ENCODE results near the gene PCBP3. TPM values are rescaled to one million over a fixed set of nuclear protein-coding genes. Genes with fewer than 3 reads are reported as not detected.
"Not testable (repeated sequence)": the region's sequence is repeated elsewhere in the genome, so short reads cannot be mapped to it uniquely, and the experiment has no call there.

The PCBP3 gene
- total RNA-seq, 2 experiments from 2014 or later = 0.86 to 1.2 TPM

- CTCF ChIA-PET = interaction anchor here (1.1 to 1.6 kb wide), 3 partner anchors 11 to 169 kb away, joined by 3 to 11 read pairs (median 5); no protein-coding TSS in a partner anchor
- POLR2A ChIA-PET = interaction anchor here (0.6 to 1.0 kb wide), 5 partner anchors 78 to 1047 kb away, joined by 3 to 6 read pairs (median 5); no protein-coding TSS in a partner anchor
These were observed 330.8 kb downstream of the PCBP3 start for GRCh38 chr21:45974073-45975019.

- POLR2A ChIA-PET = no interaction called here
- CTCF ChIA-PET = no interaction called here
These were observed 331.6 kb downstream of the PCBP3 start for GRCh38 chr21:45975020-45975666.

GRCh38 chr21:45975667-45976409 lies 332.3 kb downstream of the PCBP3 start:
- CTCF ChIA-PET, POLR2A ChIA-PET: not testable (repeated sequence)

GRCh38 chr21:45976701-45977311 lies 333.3 kb downstream of the PCBP3 start:
- ChIA-PET CTCF (interaction anchor here (0.5 kb wide), 1 partner anchor 361 kb away, joined by 3 read pairs; no protein-coding TSS in a partner anchor), POLR2A (no interaction called here)

- ChIA-PET POLR2A (no interaction called here), CTCF (no interaction called here)
These were observed 333.9 kb downstream of the PCBP3 start for GRCh38 chr21:45977396-45977795.

- ChIA-PET CTCF (interaction anchor here (1.8 kb wide), 1 partner anchor 9 kb away, joined by 4 read pairs; no protein-coding TSS in a partner anchor), POLR2A (no interaction called here)
These were observed 335.7 kb downstream of the PCBP3 start for GRCh38 chr21:45979141-45979631.

GRCh38 chr21:45979651-45980050 lies 336.1 kb downstream of the PCBP3 start:
- CTCF ChIA-PET = interaction anchor here (1.8 kb wide), 1 partner anchor 10 kb away, joined by 4 read pairs; no protein-coding TSS in a partner anchor
- POLR2A ChIA-PET = no interaction called here

GRCh38 chr21:45980271-45980670 lies 336.7 kb downstream of the PCBP3 start:
- ChIA-PET POLR2A (no interaction called here), CTCF (no interaction called here)

- ChIA-PET POLR2A (no interaction called here), CTCF (no interaction called here)
These were observed 337.2 kb downstream of the PCBP3 start for GRCh38 chr21:45980697-45981096.

- POLR2A ChIA-PET = no interaction called here
These were observed 337.9 kb downstream of the PCBP3 start, which contains the start of gene COL6A1 for GRCh38 chr21:45981151-45982091. COL6A1 (plus strand) TSS chr21:45981770; CDS start chr21:45981851, 81 bp downstream.

GRCh38 chr21:45982092-45982757 lies 338.7 kb downstream of the PCBP3 start:
- POLR2A ChIA-PET = no interaction called here

More at GRCh38 chr21:45981151-45982091, 337.9 kb downstream of the PCBP3 start, which contains the start of gene COL6A1:
- CTCF ChIA-PET = interaction anchor here (0.6 to 1.4 kb wide), 3 partner anchors 9 to 162 kb away, joined by 3 to 6 read pairs (median 3); no protein-coding TSS in a partner anchor

GRCh38 chr21:45982758-45983648 lies 339.5 kb downstream of the PCBP3 start:
- POLR2A ChIA-PET = no interaction called here

More at GRCh38 chr21:45982092-45982757, 338.7 kb downstream of the PCBP3 start:
- CTCF ChIA-PET = interaction anchor here (1.0 to 1.4 kb wide), 2 partner anchors 9 to 13 kb away, joined by 3 to 6 read pairs; no protein-coding TSS in a partner anchor

GRCh38 chr21:45983649-45983965 lies 340.1 kb downstream of the PCBP3 start:
- CTCF ChIA-PET = no interaction called here

More at GRCh38 chr21:45982758-45983648, 339.5 kb downstream of the PCBP3 start:
- CTCF ChIA-PET = interaction anchor here (1.0 kb wide), 1 partner anchor 10 kb away, joined by 3 read pairs; no protein-coding TSS in a partner anchor

GRCh38 chr21:45983981-45984551 lies 340.5 kb downstream of the PCBP3 start:
- ChIA-PET POLR2A (no interaction called here), CTCF (no interaction called here)

More at GRCh38 chr21:45983649-45983965, 340.1 kb downstream of the PCBP3 start:
- POLR2A ChIA-PET = no interaction called here

- POLR2A ChIA-PET = no interaction called here
- CTCF ChIA-PET = no interaction called here
These were observed 341.1 kb downstream of the PCBP3 start for GRCh38 chr21:45984584-45985095.
